Vagina (tissue), 2 donors: ENCODE results near the gene PPCDC.

Experiments used
- CTCF ChIP-seq, 3 experiments: fragments of 450-650 bp in 2 of 3; fragments of 200-600 bp in 1 of 3; sonication (generic) in 1 of 3; IDR thresholded peaks; one replicate each; pipeline ENCODE4 v1.5.1; 2017 to 2019; ENCODE audit warnings: antibody characterized with exemption in 3 of 3, mild to moderate bottlenecking in 2 of 3, moderate library complexity in 2 of 3
- POLR2A ChIP-seq, 2 donors: fragments of 450-650 bp; IDR thresholded peaks; one replicate each; pipeline ENCODE4 v1.6.1; 2017; ENCODE audit warnings: antibody characterized with exemption in 2 of 2, mild to moderate bottlenecking in 2 of 2, moderate library complexity in 2 of 2
- POLR2AphosphoS5 ChIP-seq, 2 donors: sonication (generic); formaldehyde crosslinking; IDR thresholded peaks; one replicate each; pipeline ENCODE4 v1.9.0; 2017; ENCODE audit warnings: antibody characterized with exemption in 2 of 2, mild to moderate bottlenecking in 2 of 2, low read depth in 1 of 2; ENCODE audit not compliant: insufficient read depth in 1 of 2

GRCh38 chr15:75065851-75066509, 42.6 kb downstream of the PPCDC start:
- TF ChIP-seq POLR2AphosphoS5 (IDR thresholded peaks at IDR 0.05; ENCODE audit: insufficient read depth in 1 of 2, low read depth in 1 of 2) (no peak), CTCF (IDR thresholded peaks at IDR 0.05) (no peak), POLR2A (IDR thresholded peaks at IDR 0.05) (no peak)
